SK-N-SH (cell line): ENCODE data around the gene ATOSB. TPM values are rescaled to one million over a fixed set of nuclear protein-coding genes. Genes with fewer than 3 reads are reported as not detected.

ENCODE experiments used
- CHD2 ChIP-seq: fragments of 150-350 bp; IDR thresholded peaks from 2 replicates; pipeline ENCODE4 v1.6.1; 2018; ENCODE audit warnings: low read length; ENCODE audit not compliant: partially characterized antibody
- CTCF ChIP-seq: fragments of 200-600 bp; sonication (generic); IDR thresholded peaks from 2 replicates; pipeline ENCODE4 v1.6.1; 2017; ENCODE audit warnings: antibody characterized with exemption, mild to moderate bottlenecking, moderate library complexity
- EP300 ChIP-seq, 2 experiments: IDR thresholded peaks; 2 replicates each; pipeline versions ENCODE4 v1.4.0 to v1.6.1; 2012; ENCODE audit warnings: borderline replicate concordance in 1 of 2, low read depth in 1 of 2, low read length in 1 of 2
- IRF3 ChIP-seq: fragments of 150-350 bp; IDR thresholded peaks from 2 replicates; pipeline ENCODE4 v1.6.1; 2016; ENCODE audit warnings: mild to moderate bottlenecking, low read depth, low read length
- JUND ChIP-seq: IDR thresholded peaks from 2 replicates; pipeline ENCODE4 v1.4.0; 2012
- MAX ChIP-seq: IDR thresholded peaks from 2 replicates; pipeline ENCODE4 v1.4.0; 2012; ENCODE audit warnings: low read depth
- MXI1 ChIP-seq: IDR thresholded peaks from 2 replicates; pipeline ENCODE4 v1.6.1; 2012; ENCODE audit warnings: mild to moderate bottlenecking, low read depth, low read length, improper control_type of control experiment
- NFIC ChIP-seq: IDR thresholded peaks from 2 replicates; pipeline ENCODE4 v1.4.0; 2012; ENCODE audit warnings: borderline replicate concordance
- NRF1 ChIP-seq: IDR thresholded peaks from 2 replicates; pipeline ENCODE4 v1.6.1; 2012; ENCODE audit warnings: low read depth, mild to moderate bottlenecking, low read length
- REST ChIP-seq: IDR thresholded peaks from 2 replicates; pipeline ENCODE4 v1.6.1; 2012; ENCODE audit warnings: mild to moderate bottlenecking, low read depth, low read length, moderate library complexity
- SMC3 ChIP-seq: IDR thresholded peaks from 2 replicates; pipeline ENCODE4 v1.6.1; 2012; ENCODE audit warnings: low read depth, low read length, improper control_type of control experiment
- TEAD4 ChIP-seq: IDR thresholded peaks from 2 replicates; pipeline ENCODE4 v1.4.0; 2012; ENCODE audit warnings: mild to moderate bottlenecking, borderline replicate concordance; ENCODE audit not compliant: insufficient read depth
- USF1 ChIP-seq: IDR thresholded peaks from 2 replicates; pipeline ENCODE4 v1.4.0; 2012; ENCODE audit warnings: low read depth, borderline replicate concordance
- polyA plus RNA-seq, 3 experiments: library from polyadenylated mRNA; depleted of rRNA; stranded (reverse); fragments of >200 nt; gene quantifications; 2 replicates each; pipeline ENCODE4 v1.2.3, GENCODE V29; 2012

ATOSB gene
- polyA plus RNA-seq, 1 of the 3 experiments (the other 2 are of a cell fraction), result 42.6 TPM

- TF ChIP-seq REST (no peak), JUND (no peak; the same call in 1 of the 2 replicates), USF1 (no peak), IRF3 (no peak), CHD2 (peak; percentile 92), SMC3 (no peak), CTCF (no peak), TEAD4 (no peak), NRF1 (no peak), MXI1 (peak; percentile 88), EP300 (IDR thresholded peaks at IDR 0.05; ENCODE audit: borderline replicate concordance in 1 of 2, low read depth in 1 of 2, low read length in 1 of 2) (no peak), NFIC (no peak), MAX (peak; percentile 79)
Measured at GRCh38 chr9:35079426-35080341, 36.0 kb downstream of the ATOSB start, which contains the start of gene FANCG (continued).
